ENCODE measurements around the gene DCLK1.

GRCh38 chr13:36001561-36001960 is 129.6 kb downstream of the DCLK1 start:
- TF ChIP-seq POLR2A (IDR thresholded peaks at IDR 0.05; ENCODE audit: low read depth, low read length): no peak
- TF ChIP-seq CHD1 (IDR thresholded peaks at IDR 0.05; ENCODE audit: low read depth, low read length): no peak
- TF ChIP-seq CTCF (IDR thresholded peaks at IDR 0.05 in 2 of 3, conservative IDR thresholded peaks at IDR 0.05 in 1 of 3; ENCODE audit: control insufficient read depth in 2 of 3, extremely low read depth in 1 of 3, insufficient read depth in 1 of 3, low read depth in 3 of 3, low read length in 3 of 3): no peak
- TF ChIP-seq TBL1XR1 (IDR thresholded peaks at IDR 0.05; ENCODE audit: low read depth, low read length): no peak
- no peak for TF ChIP-seq MAX (IDR thresholded peaks at IDR 0.05; ENCODE audit: low read depth, low read length)
